A549 treated with CORT108297 at 1 μM for 4 hours (cell line): Measurements from ENCODE around the gene ORM1. TPM values are rescaled to one million over a fixed set of nuclear protein-coding genes. Genes with fewer than 3 reads are reported as not detected.

Source experiments
- total RNA-seq: library from RNA; stranded (reverse); fragments of 200-300 nt; extraction: Qiagen RNA extraction; gene quantifications from 5 replicates; pipeline ENCODE4 v1.2.3, GENCODE V29; 2022

The ORM1 gene
- total RNA-seq, result not detected in 5 replicates

DNA sequence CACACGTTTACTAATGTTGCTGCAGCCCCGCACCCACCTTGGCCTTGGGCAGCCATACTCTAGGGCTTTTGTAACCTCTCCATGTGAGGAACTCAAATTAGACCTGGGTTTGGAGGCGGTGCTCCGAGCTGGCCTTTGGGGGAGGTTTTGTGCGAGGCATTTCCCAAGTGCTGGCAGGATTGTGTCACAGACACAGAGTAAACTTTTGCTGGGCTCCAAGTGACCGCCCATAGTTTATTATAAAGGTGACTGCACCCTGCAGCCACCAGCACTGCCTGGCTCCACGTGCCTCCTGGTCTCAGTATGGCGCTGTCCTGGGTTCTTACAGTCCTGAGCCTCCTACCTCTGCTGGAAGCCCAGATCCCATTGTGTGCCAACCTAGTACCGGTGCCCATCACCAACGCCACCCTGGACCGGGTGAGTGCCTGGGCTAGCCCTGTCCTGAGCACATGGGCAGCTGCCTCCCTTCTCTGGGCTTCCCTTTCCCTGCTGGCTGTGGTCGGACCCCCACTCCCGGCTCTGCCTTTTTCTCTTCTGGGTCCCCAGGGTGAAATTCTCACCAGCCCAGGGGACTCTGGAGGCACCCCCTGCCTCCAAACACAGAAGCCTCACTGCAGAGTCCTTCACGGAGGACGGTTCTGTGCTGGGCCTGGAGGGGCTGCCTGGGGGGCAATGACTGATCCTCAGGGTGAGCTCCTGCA, at the start of gene ORM1:
Gene ORM1, plus strand, starts transcription at position 268 of the 701 bp plus-strand sequence. Its CDS starts 36 bp downstream, at position 304.

DNA sequence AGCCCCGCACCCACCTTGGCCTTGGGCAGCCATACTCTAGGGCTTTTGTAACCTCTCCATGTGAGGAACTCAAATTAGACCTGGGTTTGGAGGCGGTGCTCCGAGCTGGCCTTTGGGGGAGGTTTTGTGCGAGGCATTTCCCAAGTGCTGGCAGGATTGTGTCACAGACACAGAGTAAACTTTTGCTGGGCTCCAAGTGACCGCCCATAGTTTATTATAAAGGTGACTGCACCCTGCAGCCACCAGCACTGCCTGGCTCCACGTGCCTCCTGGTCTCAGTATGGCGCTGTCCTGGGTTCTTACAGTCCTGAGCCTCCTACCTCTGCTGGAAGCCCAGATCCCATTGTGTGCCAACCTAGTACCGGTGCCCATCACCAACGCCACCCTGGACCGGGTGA, 6.7 kb downstream of the ORM1 start, which contains the start of gene ORM2:
Gene ORM2, plus strand, starts transcription at position 245 of the 398 bp plus-strand sequence. Its CDS starts 36 bp downstream, at position 281.

Other genes starting within 250 kb of the ORM1 start
- 7.2 to 10.1 TPM (median 7.7 TPM) in 5 replicates for gene AMBP, start 244.8 kb upstream of the ORM1 start, total RNA-seq
- gene KIF12, start 223.8 kb upstream of the ORM1 start, total RNA-seq, result 1.5 to 3.5 TPM (median 2.3 TPM) in 5 replicates
- gene COL27A1, start 167.6 kb upstream of the ORM1 start, total RNA-seq, result 9.8 to 15.3 TPM (median 14.6 TPM) in 5 replicates
- gene ORM2, start 6.8 kb downstream of the ORM1 start, total RNA-seq, result not detected in 5 replicates
- 3.4 to 4.5 TPM (median 4.4 TPM) in 5 replicates for gene AKNA, start 64.9 kb downstream of the ORM1 start, total RNA-seq
- 4.3 to 8.3 TPM (median 7.8 TPM) in 5 replicates for gene WHRN, start 182.4 kb downstream of the ORM1 start, total RNA-seq